Epithelial cell of proximal tubule (primary cell): ENCODE results near the gene HAPLN1. TPM values are rescaled to one million over a fixed set of nuclear protein-coding genes. Genes with fewer than 3 reads are reported as not detected.

Experiments used
- DNase-seq: peaks from one replicate; pipeline ENCODE4 v3.0.0-alpha.2; 2011; ENCODE audit warnings: low read depth
- H3K4me3 ChIP-seq: 2 replicates; pipeline ENCODE4 v1.5.1; 2011; ENCODE audit warnings: low read depth, mild to moderate bottlenecking, low read length
- CTCF ChIP-seq: conservative IDR thresholded peaks from 2 replicates; pipeline ENCODE4 v1.5.1; 2012; ENCODE audit warnings: low read depth, mild to moderate bottlenecking, low read length
- total RNA-seq: library from RNA; depleted of rRNA; stranded (reverse); fragments of >200 nt; gene quantifications from 2 replicates; pipeline ENCODE4 v1.2.3, GENCODE V29; 2015

HAPLN1 gene
- total RNA-seq, 1 donor from 2014 or later = not detected

GRCh38 chr5:83653669-83654068 is 67.0 kb downstream of the HAPLN1 start:
- no peak for DNase-seq
- no peak for TF ChIP-seq CTCF
- H3K4me3 ChIP-seq = no peak overlapping the region

- DNase-seq = no peak
- no peak overlapping the region for H3K4me3 ChIP-seq
- TF ChIP-seq CTCF = no peak
These were observed 74.7 kb downstream of the HAPLN1 start for GRCh38 chr5:83645936-83646335.

- DNase-seq = no peak
- H3K4me3 ChIP-seq = no peak overlapping the region
- no peak for TF ChIP-seq CTCF
These were observed 76.4 kb downstream of the HAPLN1 start for GRCh38 chr5:83644301-83644700.

- no peak for TF ChIP-seq CTCF
- no peak overlapping the region for H3K4me3 ChIP-seq
- no peak for DNase-seq
These were observed 78.7 kb downstream of the HAPLN1 start for GRCh38 chr5:83641946-83642345.

- no peak overlapping the region for H3K4me3 ChIP-seq
- TF ChIP-seq CTCF = no peak
These were observed 80.7 kb downstream of the HAPLN1 start for GRCh38 chr5:83639911-83640310.

GRCh38 chr5:83636156-83636555 is 84.5 kb downstream of the HAPLN1 start:
- no peak for DNase-seq
- no peak for TF ChIP-seq CTCF
- no peak overlapping the region for H3K4me3 ChIP-seq

More at GRCh38 chr5:83639911-83640310, 80.7 kb downstream of the HAPLN1 start:
- DNase-seq = no peak

- DNase-seq = no peak
- H3K4me3 ChIP-seq = no peak overlapping the region
- no peak for TF ChIP-seq CTCF
These were observed 87.4 kb downstream of the HAPLN1 start for GRCh38 chr5:83633285-83633684.
